HepG2 (cell line): ENCODE measurements around the gene MKS1. TPM values are rescaled to one million over a fixed set of nuclear protein-coding genes. Genes with fewer than 3 reads are reported as not detected.
A peak's percentile ranks its signal among the peaks of the same experiment; 100 is the strongest.

ENCODE experiments used
- BCL6 ChIP-seq: IDR thresholded peaks from 2 replicates; pipeline ENCODE4 v1.6.1; 2016; ENCODE audit warnings: missing genetic modification reagents, missing compliant biosample characterization
- E2F2 ChIP-seq: sonication (generic); formaldehyde crosslinking; IDR thresholded peaks from 2 replicates; pipeline ENCODE4 v1.4.0; 2020; ENCODE audit warnings: missing genetic modification reagents, borderline replicate concordance
- HMGXB4 ChIP-seq, 2 experiments: sonication (generic) in 1 of 2; formaldehyde crosslinking in 1 of 2; IDR thresholded peaks; 2 replicates each; pipeline versions ENCODE4 v1.4.0 to v1.6.1; 2018 to 2020; ENCODE audit warnings: missing genetic modification reagents in 2 of 2, borderline replicate concordance in 1 of 2, low read depth in 1 of 2, mild to moderate bottlenecking in 1 of 2, missing biosample characterization in 1 of 2
- MTA3 ChIP-seq: sonication (generic); formaldehyde crosslinking; IDR thresholded peaks from 2 replicates; pipeline ENCODE4 v1.4.0; 2020; ENCODE audit warnings: missing genetic modification reagents
- PPARG ChIP-seq: conservative IDR thresholded peaks from 2 replicates; pipeline ENCODE4 v1.6.1; 2016; ENCODE audit warnings: missing biosample characterization, missing genetic modification reagents
- RARG ChIP-seq: sonication (generic); formaldehyde crosslinking; IDR thresholded peaks from 2 replicates; pipeline ENCODE4 v1.4.0; 2020; ENCODE audit warnings: low read depth, mild to moderate bottlenecking, missing genetic modification reagents
- SYNCRIP ChIP-seq: fragments of 200-400 bp; formaldehyde crosslinking; IDR thresholded peaks from 2 replicates; pipeline ENCODE4 v1.6.1; 2018; ENCODE audit warnings: mild to moderate bottlenecking, low read depth, low read length; ENCODE audit not compliant: insufficient read depth
- THAP11 ChIP-seq: IDR thresholded peaks from 2 replicates; pipeline ENCODE4 v1.6.1; 2016; ENCODE audit warnings: missing biosample characterization, missing genetic modification reagents
- ZNF142 ChIP-seq: sonication (generic); formaldehyde crosslinking; IDR thresholded peaks from 2 replicates; pipeline ENCODE4 v1.4.0; 2020; ENCODE audit warnings: missing genetic modification reagents
- ZNF318 ChIP-seq: sonication (generic); formaldehyde crosslinking; IDR thresholded peaks from 2 replicates; pipeline ENCODE4 v1.4.0; 2020; ENCODE audit warnings: mild to moderate bottlenecking, missing genetic modification reagents
- polyA plus RNA-seq, 8 experiments: library from polyadenylated mRNA; depleted of rRNA in 3 of 8; stranded (reverse) in 7 of 8; unstranded in 1 of 8; fragments of >200 nt; fragmentation: Illumina TruSeq in 4 of 8; extraction: Trizol in 4 of 8; gene quantifications; 2 replicates each; pipeline versions ENCODE4 v1.2.1 to v1.2.3, GENCODE V29; 2011 to 2016; ENCODE audit warnings: low read depth in 4 of 8, missing spikeins in 1 of 8, mixed read lengths in 1 of 8; ENCODE audit not compliant: insufficient read depth in 1 of 8
- total RNA-seq, 5 experiments: library from RNA; depleted of rRNA; stranded (reverse); fragments of >200 nt; fragmentation: Illumina TruSeq; extraction: Trizol; gene quantifications; 2 replicates each; pipeline ENCODE4 v1.2.3, GENCODE V29; 2016; ENCODE audit warnings: low read depth in 1 of 5

Gene MKS1
- total and polyA plus RNA-seq, 2 of the 13 experiments (the other 11 are each of a cell fraction or from before 2014, with no cell fraction given), result 16.1 to 26.3 TPM

- TF ChIP-seq HMGXB4 (CRISPR knock-in tag; IDR thresholded peaks at IDR 0.05; ENCODE audit: borderline replicate concordance in 1 of 2, low read depth in 1 of 2) (peak; percentile 38 to 47; a peak in 1 of 4 replicates), PPARG (CRISPR knock-in tag) (no peak), THAP11 (peak; percentile 50; the same call in 1 of the 2 replicates), SYNCRIP (no peak), ZNF318 (CRISPR knock-in tag) (no peak), BCL6 (CRISPR knock-in tag) (peak; percentile 59; the same call in 1 of the 2 replicates), MTA3 (CRISPR knock-in tag) (no peak), RARG (CRISPR knock-in tag) (no peak), ZNF142 (peak; percentile 69; the same call in 1 of the 2 replicates), E2F2 (no peak)
These were observed 30.4 kb upstream of the MKS1 start (continued) for GRCh38 chr17:58249270-58250133.
